Stimulated activated CD4-positive, alpha-beta T cell treated with anti-CD3 and anti-CD28 coated beads, Interleukin-1b, Interleukin-23, amount 100 ng/mL, for 1 hour (primary cell): Measurements from ENCODE around the gene HOXB7.

ENCODE experiments used
- DNase-seq, 2 donors: peaks; one replicate each; pipeline ENCODE4 v3.0.0-alpha.2; 2020; ENCODE audit warnings: low read depth in 2 of 2

The HOXB7 gene

GRCh38 chr17:48565925-48566710 lies 44.7 kb downstream of the HOXB7 start:
- no peak for DNase-seq

GRCh38 chr17:48565022-48565554 lies 45.7 kb downstream of the HOXB7 start:
- DNase-seq: no peak

GRCh38 chr17:48564188-48565021 lies 46.4 kb downstream of the HOXB7 start:
- no peak for DNase-seq

GRCh38 chr17:48563867-48564187 lies 47.0 kb downstream of the HOXB7 start:
- DNase-seq: no peak

GRCh38 chr17:48563385-48563838 lies 47.4 kb downstream of the HOXB7 start:
- DNase-seq: no peak

GRCh38 chr17:48562934-48563333 lies 47.9 kb downstream of the HOXB7 start:
- no peak for DNase-seq

- no peak for DNase-seq
Observed at GRCh38 chr17:48561884-48562810, 48.7 kb downstream of the HOXB7 start.

- DNase-seq: no peak
Observed at GRCh38 chr17:48559840-48560817, 50.7 kb downstream of the HOXB7 start.

- DNase-seq: no peak
Observed at GRCh38 chr17:48559122-48559839, 51.5 kb downstream of the HOXB7 start.

GRCh38 chr17:48558831-48559121 lies 52.0 kb downstream of the HOXB7 start:
- DNase-seq: no peak

- no peak for DNase-seq
Observed at GRCh38 chr17:48558057-48558830, 52.6 kb downstream of the HOXB7 start.
